ENCODE data around the gene DCBLD2.

The DCBLD2 gene

GRCh38 chr3:98901392-98902350 is at the start of gene DCBLD2:
DCBLD2 (minus strand) TSS chr3:98901695; CDS start chr3:98901326, 369 bp downstream.
- peak; percentile 99 for DNase-seq (ENCODE audit: low spot score)
- TF ChIP-seq CTCF (IDR thresholded peaks at IDR 0.05; ENCODE audit: extremely low read depth, missing control alignments): no peak

GRCh38 chr3:98945666-98946065 is 44.2 kb upstream of the DCBLD2 start:
- no peak for TF ChIP-seq CTCF (IDR thresholded peaks at IDR 0.05; ENCODE audit: extremely low read depth, missing control alignments)
- no peak for DNase-seq (ENCODE audit: low spot score)

GRCh38 chr3:98945101-98945524 is 43.6 kb upstream of the DCBLD2 start:
- no peak for TF ChIP-seq CTCF (IDR thresholded peaks at IDR 0.05; ENCODE audit: extremely low read depth, missing control alignments)
- no peak for DNase-seq (ENCODE audit: low spot score)

GRCh38 chr3:98930413-98930812 is 28.9 kb upstream of the DCBLD2 start:
- no peak for TF ChIP-seq CTCF (IDR thresholded peaks at IDR 0.05; ENCODE audit: extremely low read depth, missing control alignments)
- DNase-seq (ENCODE audit: low spot score): no peak

GRCh38 chr3:98921957-98922356 is 20.5 kb upstream of the DCBLD2 start:
- DNase-seq (ENCODE audit: low spot score): no peak
- no peak for TF ChIP-seq CTCF (IDR thresholded peaks at IDR 0.05; ENCODE audit: extremely low read depth, missing control alignments)

GRCh38 chr3:98920166-98920565 is 18.7 kb upstream of the DCBLD2 start:
- DNase-seq (ENCODE audit: low spot score): no peak
- TF ChIP-seq CTCF (IDR thresholded peaks at IDR 0.05; ENCODE audit: extremely low read depth, missing control alignments): no peak

- no peak for DNase-seq (ENCODE audit: low spot score)
- TF ChIP-seq CTCF (IDR thresholded peaks at IDR 0.05; ENCODE audit: extremely low read depth, missing control alignments): no peak
Measured at GRCh38 chr3:98918586-98918985, 17.1 kb upstream of the DCBLD2 start.
